Epithelial cell of prostate (primary cell): ENCODE measurements around the gene COL2A1.
A peak's percentile ranks its signal among the peaks of the same experiment; 100 is the strongest.

Source experiments
- DNase-seq: peaks from one replicate; pipeline ENCODE4 v3.0.0-alpha.2; 2011; ENCODE audit warnings: low read depth, low spot score
- H3K27ac ChIP-seq: fragments of 450-650 bp; 2 replicates; pipeline ENCODE4 v1.5.1; 2017; ENCODE audit warnings: mild to moderate bottlenecking

COL2A1 gene

GRCh38 chr12:47954467-47955045 is 49.7 kb downstream of the COL2A1 start:
- peak overlapping the region; percentile 5 for H3K27ac ChIP-seq
- no peak for DNase-seq

DNA sequence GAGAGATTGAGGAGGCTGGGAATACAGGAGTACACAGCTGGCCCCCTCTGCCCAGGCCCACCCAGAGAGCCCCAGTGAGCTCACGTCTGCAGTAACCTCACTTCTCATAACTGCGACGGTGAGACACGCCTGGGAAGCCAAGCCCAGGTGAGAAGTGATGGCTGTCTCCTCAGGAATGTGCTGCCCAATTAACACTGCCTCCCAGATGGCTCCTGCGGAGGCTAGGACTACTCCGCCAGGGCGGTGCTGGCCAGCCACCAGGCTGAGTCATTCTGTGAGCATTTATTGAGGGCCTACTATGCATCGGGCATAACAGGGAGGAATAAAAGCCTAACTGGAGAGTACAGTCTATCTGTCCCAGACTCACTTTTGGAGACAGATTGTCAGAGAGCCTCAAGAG is 50.2 kb downstream of the COL2A1 start:
- peak overlapping the region; percentile 5 for H3K27ac ChIP-seq
- no peak for DNase-seq

GRCh38 chr12:47950856-47951468 is 53.3 kb downstream of the COL2A1 start:
- no peak for DNase-seq
- peak overlapping the region; percentile 56 for H3K27ac ChIP-seq

DNA sequence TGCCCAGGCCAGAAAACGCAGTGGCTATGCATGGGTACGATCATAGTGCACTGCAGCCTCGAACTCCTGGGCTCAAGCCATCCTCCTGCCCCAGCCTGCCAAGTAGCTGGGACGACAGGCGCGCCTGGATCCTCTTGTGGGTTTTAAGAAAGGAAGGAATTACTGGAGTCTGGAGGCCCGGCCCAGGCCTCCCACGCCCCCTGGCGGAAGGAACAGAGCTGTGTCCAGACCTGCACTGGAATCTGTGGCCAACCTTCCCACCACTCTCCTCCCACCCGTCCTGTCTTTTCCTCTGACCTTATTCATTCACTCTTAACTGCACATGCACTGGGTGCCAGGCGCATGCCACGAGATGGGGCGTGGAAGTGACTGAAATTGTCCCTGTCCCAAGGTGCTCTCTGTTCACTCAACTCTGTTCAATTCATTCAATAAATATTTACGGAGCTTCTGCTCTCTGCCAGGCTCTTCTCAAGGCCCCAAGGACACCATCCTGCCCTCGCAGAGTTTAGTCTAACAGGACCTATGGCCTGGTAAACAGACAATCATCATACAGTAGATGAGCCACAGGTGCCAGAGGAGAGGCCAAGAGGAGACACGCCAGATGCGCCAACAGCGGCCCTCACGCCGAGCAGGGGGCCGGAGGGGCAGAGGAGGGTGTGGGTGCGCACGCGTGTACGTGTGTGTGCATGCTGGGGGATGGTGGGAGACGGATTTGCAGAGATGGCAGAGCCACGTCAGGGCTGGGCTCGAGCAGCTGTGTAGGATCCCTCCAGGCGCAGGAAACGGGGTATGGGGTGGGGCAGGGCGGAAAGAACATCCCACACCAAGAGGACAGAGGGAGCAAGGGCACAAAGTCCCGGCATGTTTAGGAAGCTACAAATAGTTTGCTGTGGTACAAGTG is 54.6 kb downstream of the COL2A1 start:
- DNase-seq = peak; percentile 18
- H3K27ac ChIP-seq = peak overlapping the region; percentile 56

- no peak for DNase-seq
- H3K27ac ChIP-seq = no peak overlapping the region
These were observed 56.9 kb downstream of the COL2A1 start for GRCh38 chr12:47947341-47947740.

GRCh38 chr12:47946413-47947323 is 57.6 kb downstream of the COL2A1 start:
- H3K27ac ChIP-seq = peak overlapping the region; percentile 41
- no peak for DNase-seq

DNA sequence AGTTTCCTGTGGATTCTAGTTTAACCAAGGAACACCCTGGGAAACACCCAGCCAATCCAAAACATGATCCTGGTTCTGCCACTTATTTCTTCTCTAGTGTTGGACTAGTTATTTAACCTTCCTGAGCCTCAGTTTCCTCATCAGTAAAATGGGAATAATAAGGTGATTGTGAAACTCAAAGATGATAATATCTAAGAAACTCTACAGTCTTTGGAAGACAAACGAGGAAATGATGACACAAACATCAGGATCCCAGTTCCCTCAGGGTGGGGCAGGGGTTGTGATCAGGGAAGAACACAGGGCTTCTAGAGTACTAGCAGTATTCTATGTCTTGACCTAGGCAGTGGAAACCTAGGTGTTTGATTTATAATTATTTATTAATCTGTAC is 58.9 kb downstream of the COL2A1 start:
- no peak for DNase-seq
- H3K27ac ChIP-seq = peak overlapping the region; percentile 41

- no peak for DNase-seq
- no peak overlapping the region for H3K27ac ChIP-seq
These were observed 59.5 kb downstream of the COL2A1 start for GRCh38 chr12:47944685-47945340.

DNA sequence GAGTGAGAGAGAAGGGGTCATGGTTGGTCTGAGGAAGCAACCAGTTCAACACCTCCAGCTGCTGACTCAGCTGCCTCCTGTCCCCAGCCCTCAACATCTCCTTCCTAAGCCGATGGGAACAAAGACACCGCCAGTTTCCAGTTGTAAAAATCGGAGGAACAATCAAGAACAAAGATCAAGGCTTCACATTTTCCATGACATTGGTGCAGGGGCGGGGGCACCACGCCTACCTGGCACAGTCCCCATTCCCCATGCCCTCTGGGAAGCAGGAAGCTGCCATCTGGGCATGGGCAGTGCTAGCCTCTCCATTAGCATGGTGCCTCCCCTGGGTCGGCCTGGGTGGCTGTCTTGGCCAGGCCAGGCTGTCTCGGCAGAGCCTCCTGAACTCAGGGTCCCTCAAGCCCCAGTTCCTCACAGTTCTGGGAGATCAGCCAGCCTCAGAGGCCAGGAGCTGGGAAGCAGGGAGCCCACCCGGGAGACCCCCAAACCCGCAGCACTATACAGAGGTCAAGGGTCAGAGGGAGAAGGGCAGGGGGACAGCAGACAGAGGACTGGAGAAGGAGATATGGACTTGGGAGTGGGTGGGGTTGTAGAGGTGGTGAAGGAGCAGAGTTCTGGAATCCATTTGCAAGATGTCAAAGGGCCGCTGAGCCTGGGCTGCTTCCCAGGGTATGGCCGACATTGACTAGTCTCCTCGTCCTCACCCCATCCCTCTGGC is 60.5 kb downstream of the COL2A1 start:
- no peak overlapping the region for H3K27ac ChIP-seq
- no peak for DNase-seq

- no peak overlapping the region for H3K27ac ChIP-seq
- DNase-seq = no peak
These were observed 61.6 kb downstream of the COL2A1 start for GRCh38 chr12:47942614-47943225.

DNA sequence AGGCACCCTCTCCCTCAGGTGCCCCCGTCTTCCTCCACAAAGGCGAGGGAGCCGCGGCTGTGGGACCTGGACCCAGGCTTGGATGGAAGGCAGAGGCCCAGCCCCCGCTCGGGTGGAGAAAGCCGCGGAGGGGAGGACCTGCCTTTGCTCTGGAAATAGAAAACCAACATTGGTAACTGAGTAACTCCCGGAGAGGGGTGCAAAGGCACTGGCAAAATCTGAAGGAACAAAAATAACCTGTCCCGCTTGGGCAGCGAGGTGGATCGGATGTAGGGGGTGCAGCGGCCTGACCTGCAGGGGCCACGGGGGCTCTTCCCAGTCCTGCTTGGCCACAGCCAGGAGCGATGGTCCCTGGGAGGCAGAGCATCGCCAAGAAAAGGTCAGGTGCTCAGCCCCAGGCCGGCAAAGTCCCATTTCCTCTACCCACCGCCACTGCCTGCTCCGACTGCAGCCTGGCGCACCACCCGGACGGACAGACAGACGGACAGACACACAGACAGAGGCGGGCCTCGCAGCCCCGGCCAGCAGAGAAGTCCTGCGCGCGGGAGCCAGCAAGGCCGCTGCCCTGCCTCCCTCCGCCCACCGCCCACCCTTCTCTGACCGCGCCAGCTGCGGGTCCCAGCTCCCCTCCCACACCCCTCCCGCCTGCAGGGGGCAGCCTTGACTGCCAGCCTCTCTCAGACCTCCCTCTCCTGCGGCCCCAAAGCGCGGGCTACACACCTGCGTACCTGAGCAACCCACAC is 62.2 kb downstream of the COL2A1 start:
- no peak for DNase-seq
- H3K27ac ChIP-seq = no peak overlapping the region

DNA sequence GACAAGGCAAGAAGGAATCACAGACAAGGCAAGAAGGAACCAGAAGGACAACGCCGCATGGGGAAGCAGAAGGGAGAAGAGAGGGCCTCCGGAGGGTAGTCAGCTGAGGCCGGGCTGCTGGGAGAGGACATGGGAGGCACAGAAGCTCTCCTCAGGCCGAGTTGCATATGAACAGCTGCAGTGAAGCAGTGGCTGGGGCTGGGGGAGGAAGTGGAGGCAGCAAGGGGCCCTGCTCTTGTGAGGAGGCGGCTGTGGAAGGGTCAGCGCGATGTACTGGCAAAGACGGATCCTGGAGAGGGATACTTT is 62.8 kb downstream of the COL2A1 start:
- H3K27ac ChIP-seq = no peak overlapping the region
- no peak for DNase-seq

- H3K27ac ChIP-seq = no peak overlapping the region
- no peak for DNase-seq
These were observed 63.4 kb downstream of the COL2A1 start for GRCh38 chr12:47940773-47941474.

- no peak overlapping the region for H3K27ac ChIP-seq
- DNase-seq = no peak
These were observed 65.2 kb downstream of the COL2A1 start for GRCh38 chr12:47939009-47939601.

GRCh38 chr12:47938594-47938993 is 65.7 kb downstream of the COL2A1 start:
- no peak for DNase-seq
- H3K27ac ChIP-seq = no peak overlapping the region

- no peak overlapping the region for H3K27ac ChIP-seq
- DNase-seq = no peak
These were observed 66.2 kb downstream of the COL2A1 start for GRCh38 chr12:47938093-47938492.

- no peak for DNase-seq
- no peak overlapping the region for H3K27ac ChIP-seq
These were observed 69.1 kb downstream of the COL2A1 start for GRCh38 chr12:47935184-47935583.
